Suprapubic skin (tissue), 4 donors: Measurements from ENCODE around the gene VAT1L. TPM values are rescaled to one million over a fixed set of nuclear protein-coding genes. Genes with fewer than 3 reads are reported as not detected.

Experiments used
- DNase-seq, 2 donors: peaks; one replicate each; pipeline ENCODE4 v3.0.0-alpha.2; 2019; ENCODE audit warnings: low spot score in 2 of 2
- H3K27ac ChIP-seq: fragments of 200-600 bp; sonication (generic); one replicate; pipeline ENCODE4 v1.5.1; 2019
- H3K27me3 ChIP-seq: fragments of 200-600 bp; sonication (generic); one replicate; pipeline ENCODE4 v1.5.1; 2019
- H3K36me3 ChIP-seq: fragments of 200-600 bp; sonication (generic); one replicate; pipeline ENCODE4 v1.5.1; 2019
- H3K4me1 ChIP-seq: fragments of 200-600 bp; sonication (generic); one replicate; pipeline ENCODE4 v1.5.1; 2019
- H3K4me3 ChIP-seq: fragments of 200-600 bp; sonication (generic); one replicate; pipeline ENCODE4 v1.5.1; 2019; ENCODE audit warnings: mild to moderate bottlenecking
- H3K9me3 ChIP-seq: fragments of 200-600 bp; sonication (generic); one replicate; pipeline ENCODE4 v1.5.1; 2019
- EP300 ChIP-seq: sonication (generic); formaldehyde crosslinking; IDR thresholded peaks from one replicate; pipeline ENCODE4 v1.6.1; 2017; ENCODE audit warnings: antibody characterized with exemption
- POLR2A ChIP-seq, 2 donors: fragments of 450-650 bp; IDR thresholded peaks; one replicate each; pipeline ENCODE4 v1.6.1; 2017; ENCODE audit warnings: antibody characterized with exemption in 2 of 2, mild to moderate bottlenecking in 2 of 2, moderate library complexity in 2 of 2
- POLR2AphosphoS5 ChIP-seq, 3 donors: sonication (generic); formaldehyde crosslinking; IDR thresholded peaks; one replicate each; pipeline ENCODE4 v1.6.1; 2017; ENCODE audit warnings: antibody characterized with exemption in 3 of 3
- WGBS: methylation state at CpG from one replicate; pipeline ENCODE4 v1.1.5; 2018; 5-methylcytosine and 5-hydroxymethylcytosine counted together
- total RNA-seq, 4 donors: library from RNA; depleted of rRNA; stranded (reverse); fragments of >200 nt; gene quantifications; one replicate each; pipeline ENCODE4 v1.1.0, GENCODE V29; 2016
- TF ChIP-seq, protein P1 (sequence below), 2 donors: fragments of 200-600 bp in 1 of 2; fragments of 450-650 bp in 1 of 2; sonication (generic) in 1 of 2; IDR thresholded peaks; one replicate each; pipeline ENCODE4 v1.5.1; 2016 to 2019; ENCODE audit warnings: antibody characterized with exemption in 2 of 2, mild to moderate bottlenecking in 1 of 2, moderate library complexity in 1 of 2

Gene VAT1L
- total RNA-seq, 4 donors from 2014 or later = 0.15 TPM; not detected in 3

DNA sequence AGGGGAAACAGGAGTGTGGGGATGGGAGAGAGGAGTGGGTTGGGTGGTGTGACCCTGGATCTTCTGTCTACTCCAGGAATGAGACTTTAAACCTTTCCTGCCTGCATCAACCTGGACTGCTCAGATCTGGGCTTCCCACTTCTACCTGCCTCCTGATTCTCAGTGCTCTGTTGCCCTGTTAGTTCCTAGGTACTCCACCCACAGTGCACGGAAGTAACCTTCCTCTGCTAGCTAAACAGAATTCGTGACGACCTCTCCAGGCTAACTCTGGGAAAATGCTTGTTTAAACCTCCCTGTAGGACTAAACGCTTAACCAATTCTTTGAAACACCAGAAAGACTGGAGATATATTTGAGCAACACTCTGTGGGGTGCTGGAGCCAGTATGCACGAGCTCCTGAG, 150.5 kb downstream of the VAT1L start:
- Histone ChIP-seq H3K9me3 (no peaks in the 10 kb centered on the region), H3K36me3 (no peaks in the 10 kb centered on the region), H3K27ac (no peak overlapping the region), H3K27me3 (no peaks in the 10 kb centered on the region), H3K4me3 (no peak overlapping the region), H3K4me1 (no peaks in the 10 kb centered on the region)
- no peak for TF ChIP-seq EP300
- TF ChIP-seq, protein P1, sequence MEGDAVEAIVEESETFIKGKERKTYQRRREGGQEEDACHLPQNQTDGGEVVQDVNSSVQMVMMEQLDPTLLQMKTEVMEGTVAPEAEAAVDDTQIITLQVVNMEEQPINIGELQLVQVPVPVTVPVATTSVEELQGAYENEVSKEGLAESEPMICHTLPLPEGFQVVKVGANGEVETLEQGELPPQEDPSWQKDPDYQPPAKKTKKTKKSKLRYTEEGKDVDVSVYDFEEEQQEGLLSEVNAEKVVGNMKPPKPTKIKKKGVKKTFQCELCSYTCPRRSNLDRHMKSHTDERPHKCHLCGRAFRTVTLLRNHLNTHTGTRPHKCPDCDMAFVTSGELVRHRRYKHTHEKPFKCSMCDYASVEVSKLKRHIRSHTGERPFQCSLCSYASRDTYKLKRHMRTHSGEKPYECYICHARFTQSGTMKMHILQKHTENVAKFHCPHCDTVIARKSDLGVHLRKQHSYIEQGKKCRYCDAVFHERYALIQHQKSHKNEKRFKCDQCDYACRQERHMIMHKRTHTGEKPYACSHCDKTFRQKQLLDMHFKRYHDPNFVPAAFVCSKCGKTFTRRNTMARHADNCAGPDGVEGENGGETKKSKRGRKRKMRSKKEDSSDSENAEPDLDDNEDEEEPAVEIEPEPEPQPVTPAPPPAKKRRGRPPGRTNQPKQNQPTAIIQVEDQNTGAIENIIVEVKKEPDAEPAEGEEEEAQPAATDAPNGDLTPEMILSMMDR (IDR thresholded peaks at IDR 0.05) = no peak
- no peak for TF ChIP-seq POLR2A (IDR thresholded peaks at IDR 0.05)
- TF ChIP-seq POLR2AphosphoS5 (IDR thresholded peaks at IDR 0.05) = no peak
- no peak for DNase-seq
- 72% methylated on average over 5 of the region's 5 CpGs for WGBS

DNA sequence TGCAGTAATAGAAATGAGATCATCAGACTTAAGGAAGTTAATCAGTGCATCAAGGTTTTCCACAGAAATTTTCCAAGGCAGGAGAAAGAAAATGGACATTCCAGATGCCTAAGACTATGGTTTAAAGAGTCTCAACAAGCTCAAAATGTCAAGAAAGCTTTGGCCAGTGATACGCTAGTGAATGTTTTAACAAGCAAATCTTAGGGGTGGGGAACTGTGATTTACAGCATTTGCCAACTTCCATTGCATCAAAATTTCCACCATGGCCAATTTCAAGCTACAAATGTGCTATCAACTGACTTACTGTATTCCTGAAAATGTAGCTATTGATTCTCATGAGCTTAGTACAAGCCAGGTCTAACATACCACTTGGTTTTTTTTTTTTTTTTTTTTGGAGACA, 151.6 kb downstream of the VAT1L start:
- Histone ChIP-seq H3K27me3 (no peaks in the 10 kb centered on the region), H3K36me3 (no peaks in the 10 kb centered on the region), H3K4me1 (no peaks in the 10 kb centered on the region), H3K4me3 (no peak overlapping the region), H3K27ac (no peak overlapping the region), H3K9me3 (no peaks in the 10 kb centered on the region)
- 63% methylated on average over 1 of the region's 1 CpG for WGBS
- DNase-seq = no peak
- TF ChIP-seq POLR2AphosphoS5 (IDR thresholded peaks at IDR 0.05) = no peak
- TF ChIP-seq POLR2A (IDR thresholded peaks at IDR 0.05) = no peak
- TF ChIP-seq EP300 = no peak
- TF ChIP-seq, protein P1 (IDR thresholded peaks at IDR 0.05) = no peak

DNA sequence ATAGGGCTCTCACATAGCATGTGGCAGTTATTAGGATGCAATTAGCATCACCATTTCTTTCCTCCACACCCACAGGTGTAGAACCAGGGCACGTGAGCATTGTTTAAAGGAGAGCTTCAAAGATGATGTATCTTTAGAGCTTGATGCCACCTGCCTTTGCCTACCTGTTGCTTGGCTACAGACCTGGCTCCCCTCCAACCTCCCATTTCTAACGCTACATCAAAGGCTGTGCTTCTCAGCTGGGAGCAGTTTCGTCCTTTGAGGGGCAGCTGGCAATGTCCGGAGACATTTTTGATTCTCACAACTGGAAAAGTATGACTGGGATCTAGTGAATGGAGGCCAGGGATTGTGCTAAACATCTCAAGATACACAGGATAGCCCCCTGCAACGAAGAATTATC, 155.4 kb downstream of the VAT1L start:
- 37% methylated on average over 5 of the region's 5 CpGs for WGBS
- H3K27ac ChIP-seq = no peak overlapping the region
- no peaks in the 10 kb centered on the region for H3K4me1 ChIP-seq
- H3K9me3 ChIP-seq = no peaks in the 10 kb centered on the region
- H3K4me3 ChIP-seq = no peak overlapping the region
- H3K36me3 ChIP-seq = no peaks in the 10 kb centered on the region
- H3K27me3 ChIP-seq = peaks cover 10% of the 10 kb centered on the region
- TF ChIP-seq, protein P1 (IDR thresholded peaks at IDR 0.05) = no peak
- no peak for TF ChIP-seq POLR2AphosphoS5 (IDR thresholded peaks at IDR 0.05)
- TF ChIP-seq EP300 = no peak
- no peak for TF ChIP-seq POLR2A (IDR thresholded peaks at IDR 0.05)
- DNase-seq = no peak

DNA sequence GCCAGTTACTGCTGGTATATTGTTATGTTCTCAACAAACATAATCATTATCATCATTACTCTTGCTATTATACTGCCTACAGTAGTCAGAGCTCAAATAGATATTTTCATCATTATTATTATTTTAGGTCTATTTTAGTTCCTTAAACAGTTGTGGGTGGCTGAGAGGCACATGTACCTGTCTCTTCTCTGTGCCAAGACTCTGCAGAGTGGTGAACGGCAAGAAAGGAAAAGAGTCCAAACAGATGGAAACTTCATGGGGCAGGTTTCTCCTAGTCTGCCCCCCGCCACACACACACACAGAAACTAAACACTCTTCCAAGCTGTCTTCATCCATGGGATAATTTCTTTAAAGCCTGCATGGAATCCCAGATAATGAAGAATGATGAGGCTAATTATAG, 156.3 kb downstream of the VAT1L start:
- H3K27ac ChIP-seq = no peak overlapping the region
- no peaks in the 10 kb centered on the region for H3K4me1 ChIP-seq
- no peak for DNase-seq
- H3K36me3 ChIP-seq = no peaks in the 10 kb centered on the region
- H3K4me3 ChIP-seq = no peak overlapping the region
- 63% methylated on average over 2 of the region's 2 CpGs for WGBS
- H3K9me3 ChIP-seq = no peaks in the 10 kb centered on the region
- TF ChIP-seq, protein P1 (IDR thresholded peaks at IDR 0.05) = no peak
- TF ChIP-seq POLR2A (IDR thresholded peaks at IDR 0.05) = no peak
- no peak for TF ChIP-seq EP300
- TF ChIP-seq POLR2AphosphoS5 (IDR thresholded peaks at IDR 0.05) = no peak
- H3K27me3 ChIP-seq = peaks cover 10% of the 10 kb centered on the region

DNA sequence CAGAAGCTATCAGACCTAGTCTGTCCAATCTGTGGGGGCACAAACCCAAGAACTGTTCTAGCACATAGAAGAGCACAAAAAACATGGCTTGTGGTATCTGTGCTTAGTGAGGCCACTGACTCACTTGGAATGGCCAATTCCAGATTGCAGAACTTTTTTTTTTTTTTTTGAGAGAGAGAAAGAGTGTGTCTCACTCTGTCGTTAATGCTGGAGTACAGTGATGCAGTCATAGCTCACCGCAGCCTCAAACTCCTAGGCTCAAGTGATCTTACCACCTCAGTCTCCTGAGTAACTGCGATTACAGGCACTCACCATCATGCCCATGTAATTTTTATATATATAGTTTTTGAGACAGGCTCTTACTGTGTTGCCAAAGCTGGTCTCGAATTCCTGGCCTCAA, 156.8 kb downstream of the VAT1L start:
- Histone ChIP-seq H3K4me3 (no peak overlapping the region), H3K27ac (no peak overlapping the region), H3K36me3 (no peaks in the 10 kb centered on the region), H3K27me3 (peaks cover 10% of the 10 kb centered on the region), H3K9me3 (no peaks in the 10 kb centered on the region), H3K4me1 (no peaks in the 10 kb centered on the region)
- WGBS = 83% methylated on average over 4 of the region's 4 CpGs
- no peak for TF ChIP-seq POLR2AphosphoS5 (IDR thresholded peaks at IDR 0.05)
- TF ChIP-seq EP300 = no peak
- TF ChIP-seq, protein P1 (IDR thresholded peaks at IDR 0.05) = no peak
- no peak for TF ChIP-seq POLR2A (IDR thresholded peaks at IDR 0.05)
- DNase-seq = no peak
